HG02610 (cell line): ENCODE measurements around the gene CASZ1.

ENCODE experiments used
- ATAC-seq: cut with Tn5 transposase; IDR thresholded peaks from one replicate; pipeline ENCODE4 v1.9.1; 2021; ENCODE audit warnings: mild to moderate bottlenecking, moderate library complexity; ENCODE audit not compliant: unreplicated experiment

CASZ1 gene

DNA sequence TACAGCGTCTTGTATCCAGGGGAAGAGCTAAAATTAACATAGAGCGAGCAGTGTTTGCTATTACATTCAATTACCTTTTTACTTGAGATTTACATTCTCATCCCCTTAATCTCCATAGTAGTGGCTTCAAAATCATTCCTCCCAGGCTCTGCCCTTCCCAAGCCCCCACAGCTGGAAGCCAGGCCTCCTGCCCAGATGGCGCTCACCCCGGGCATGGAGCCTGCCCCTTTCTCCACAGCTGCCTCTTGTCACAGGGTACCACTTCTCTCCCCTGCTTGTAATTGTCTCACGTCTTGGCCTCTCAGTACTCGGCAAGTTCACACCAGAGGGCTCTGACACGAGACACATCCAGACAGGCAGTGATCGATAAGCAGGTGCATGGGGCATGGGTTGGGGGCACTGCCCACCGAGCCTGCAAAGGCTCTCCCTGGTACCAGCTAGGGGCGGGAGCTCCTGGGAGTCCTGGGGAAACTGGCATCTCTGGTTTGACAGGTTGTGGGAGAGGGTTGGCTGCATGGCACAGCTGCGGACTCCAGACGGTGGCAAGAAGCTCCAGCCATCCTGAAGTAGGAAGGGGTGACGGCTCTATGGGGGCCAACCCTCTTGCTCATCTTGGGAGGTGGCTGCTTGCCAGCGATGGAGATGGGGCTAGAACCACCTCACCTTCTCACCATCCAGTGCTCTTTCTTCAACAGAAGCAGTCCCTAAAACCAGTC, 20.1 kb downstream of the CASZ1 start:
- ATAC-seq = no peak

DNA sequence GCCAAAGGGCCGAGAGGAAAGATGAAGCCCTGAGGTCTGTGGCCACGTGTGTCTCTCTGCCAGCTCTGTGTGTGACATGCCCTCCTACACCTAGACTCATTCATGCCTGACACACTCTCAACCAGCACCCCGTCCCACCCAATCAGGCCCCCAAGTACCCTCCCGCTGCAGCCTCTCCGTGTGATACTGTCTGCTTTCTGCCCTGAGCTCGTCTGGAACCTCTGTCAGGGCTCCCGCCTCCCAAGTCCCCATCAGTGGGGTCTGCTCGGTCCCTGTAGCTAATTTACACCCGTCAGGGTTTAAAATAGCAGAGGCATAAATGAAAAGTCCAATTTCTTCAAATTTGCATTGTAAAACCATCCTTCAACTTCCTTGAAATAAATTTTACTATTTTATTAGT, 20.7 kb downstream of the CASZ1 start:
- no peak for ATAC-seq

DNA sequence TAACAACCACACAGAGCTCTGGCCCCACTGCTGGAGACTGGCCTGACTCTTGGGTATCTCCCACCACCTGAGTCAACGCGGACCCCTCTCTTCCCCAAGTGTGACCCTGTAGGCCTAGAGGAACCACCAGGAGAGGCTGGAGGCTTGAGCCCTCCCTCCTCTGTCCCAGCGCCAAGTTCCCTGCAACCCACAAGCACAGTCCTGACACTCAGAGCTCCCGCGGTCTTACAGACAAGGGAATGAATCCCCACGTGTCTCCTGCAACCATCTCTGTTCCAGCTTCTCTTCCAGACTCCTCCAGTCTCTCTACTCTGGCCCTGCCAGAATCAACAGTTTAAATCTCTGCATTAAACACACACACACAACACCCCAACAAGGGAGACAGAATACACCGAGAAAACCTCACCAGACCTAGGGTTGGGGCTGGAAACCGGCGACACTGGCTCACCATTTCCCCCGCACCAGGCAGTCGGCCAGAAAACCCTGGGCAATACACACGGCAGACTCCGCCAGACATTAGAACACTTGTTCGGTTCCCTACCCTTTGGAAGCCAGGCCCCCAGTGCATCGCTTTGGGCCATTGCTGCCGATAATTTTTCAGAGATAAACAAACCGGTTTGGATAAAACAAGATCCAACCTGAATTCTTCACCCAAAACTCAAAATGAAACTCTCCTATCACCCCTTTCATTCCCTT, 21.7 kb downstream of the CASZ1 start:
- ATAC-seq = no peak

DNA sequence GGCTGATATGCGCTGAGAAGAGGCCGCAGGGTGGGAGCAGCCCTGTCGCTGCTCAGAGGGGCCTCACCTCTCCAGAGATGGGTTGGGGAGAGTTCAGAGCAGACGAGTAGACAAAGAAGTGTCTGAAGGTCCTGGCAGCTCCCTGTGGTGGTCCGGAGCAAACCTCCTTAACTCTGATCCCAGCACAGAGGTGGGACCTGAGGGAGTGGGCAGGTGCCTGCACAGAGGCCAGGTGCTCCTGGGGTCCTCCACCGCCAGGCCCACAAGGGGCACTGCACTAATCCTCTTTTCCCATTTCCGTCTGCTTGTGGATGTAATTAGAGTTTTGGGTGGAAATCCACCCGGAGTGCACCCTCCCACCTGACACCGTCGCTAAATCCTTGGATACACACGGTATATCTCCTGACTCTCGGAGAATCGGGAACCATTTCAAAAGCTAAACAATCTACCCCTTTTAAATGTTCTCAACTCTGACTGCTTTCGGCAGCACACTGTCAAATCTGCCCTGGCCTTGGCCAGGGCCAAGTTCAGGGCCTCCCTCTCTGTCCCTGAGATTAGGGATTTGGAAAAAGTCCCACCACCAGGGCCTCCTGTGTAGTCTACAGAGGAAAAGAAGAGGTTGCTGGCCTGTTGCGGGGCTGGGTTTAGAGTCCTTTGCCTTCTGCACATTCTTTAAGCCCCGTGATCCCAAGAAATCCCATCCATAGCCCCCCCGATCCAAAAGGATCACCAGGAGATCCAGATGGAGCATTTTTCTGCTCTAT, 22.4 kb downstream of the CASZ1 start:
- no peak for ATAC-seq

DNA sequence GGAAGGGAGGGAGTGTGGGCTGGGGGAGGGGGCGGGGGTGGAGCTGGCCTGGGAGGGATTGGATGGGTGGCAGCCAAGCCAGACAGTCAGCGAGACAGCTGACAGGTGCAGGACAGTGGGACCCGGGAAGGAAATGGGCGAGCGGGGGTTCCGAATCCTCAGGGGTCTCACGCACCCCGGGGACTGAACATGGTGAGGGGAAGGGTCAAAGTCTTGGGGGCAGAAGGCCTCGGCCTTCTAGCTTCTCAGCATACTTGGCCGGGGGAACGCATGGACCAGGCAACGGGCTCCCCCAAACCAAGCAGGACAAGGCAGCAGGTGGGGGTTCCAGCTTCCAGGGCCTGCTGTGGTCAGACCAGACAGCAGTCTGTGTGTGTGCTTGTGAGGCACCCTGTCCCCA, 23.1 kb downstream of the CASZ1 start:
- ATAC-seq = no peak

DNA sequence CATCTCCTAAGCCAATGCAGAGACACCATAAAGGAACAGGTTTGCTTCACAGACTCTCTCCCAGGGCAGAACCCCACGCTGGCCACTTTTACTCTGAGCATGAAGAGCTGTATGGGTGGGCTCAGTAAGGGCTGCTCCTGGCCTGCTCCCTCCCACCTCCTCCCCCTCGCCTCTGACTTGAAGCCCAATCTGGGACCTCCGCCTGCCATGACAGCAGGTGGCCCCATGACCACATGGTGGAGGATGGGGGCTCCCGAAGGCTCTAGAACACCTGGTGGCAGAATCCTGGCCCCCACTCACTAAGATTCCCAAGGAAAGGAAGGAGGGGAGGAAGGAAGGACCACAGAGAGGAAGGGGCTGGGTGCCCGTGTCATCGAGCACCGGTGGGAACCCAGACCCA, 23.7 kb downstream of the CASZ1 start:
- no peak for ATAC-seq

DNA sequence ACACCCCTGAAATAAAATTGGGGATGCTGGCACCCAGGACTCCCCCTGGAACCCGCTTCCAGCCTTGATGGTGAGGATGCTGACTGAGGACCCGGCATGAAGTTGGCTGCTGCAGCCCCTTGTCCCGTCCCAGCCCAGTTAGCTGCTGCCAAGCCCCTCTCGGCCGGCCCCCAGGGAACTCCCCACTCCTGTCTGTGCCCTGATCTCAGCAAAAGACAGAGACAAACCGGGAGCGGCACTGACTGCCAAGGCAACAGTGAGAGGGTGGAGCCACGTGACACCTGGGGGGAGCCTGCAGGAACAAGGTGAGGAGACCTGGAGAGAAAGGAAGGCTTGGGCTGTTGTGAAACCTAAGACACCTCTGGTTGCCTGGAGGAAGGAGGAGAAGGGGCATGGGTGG, 24.7 kb downstream of the CASZ1 start:
- no peak for ATAC-seq

DNA sequence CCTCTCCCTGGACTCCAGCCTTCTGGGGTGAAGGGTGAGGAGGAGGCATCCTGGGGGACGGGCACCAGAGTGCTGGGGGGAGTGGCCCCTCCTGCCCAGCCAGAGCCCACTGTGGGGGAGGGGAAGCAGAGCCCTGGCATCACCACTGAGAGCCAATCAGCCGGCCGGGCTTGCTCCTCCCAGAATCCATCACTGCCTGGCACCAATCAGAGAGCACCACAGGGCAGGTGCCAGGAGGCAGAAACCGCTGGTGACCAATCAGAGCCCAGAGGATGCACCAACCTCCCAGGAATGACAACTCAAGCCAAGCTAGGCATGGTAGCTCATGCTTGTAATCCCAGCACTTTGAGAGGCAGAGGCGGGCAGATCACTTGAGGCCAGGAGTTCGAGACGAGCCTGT, 27.9 kb downstream of the CASZ1 start:
- ATAC-seq = no peak

DNA sequence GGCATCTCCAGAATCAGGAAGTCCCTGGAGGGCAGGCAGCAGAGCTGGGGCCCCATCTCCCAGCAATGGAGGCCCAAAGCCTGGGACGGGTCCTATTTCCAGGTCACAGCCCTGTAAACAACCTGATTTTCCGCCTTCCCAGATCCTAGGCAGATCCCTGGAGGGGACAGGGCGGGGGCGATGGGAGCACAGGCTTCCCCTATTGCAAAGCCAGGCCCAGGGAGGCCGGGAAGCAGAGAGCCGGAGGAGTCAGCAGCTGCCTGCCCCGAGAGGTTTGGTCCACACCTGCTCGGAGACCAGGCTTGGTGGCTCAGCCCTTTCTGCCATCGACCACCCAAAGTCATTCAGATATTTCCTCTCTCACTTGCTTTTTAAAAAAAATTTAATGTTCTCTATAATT, 29.2 kb downstream of the CASZ1 start:
- no peak for ATAC-seq

DNA sequence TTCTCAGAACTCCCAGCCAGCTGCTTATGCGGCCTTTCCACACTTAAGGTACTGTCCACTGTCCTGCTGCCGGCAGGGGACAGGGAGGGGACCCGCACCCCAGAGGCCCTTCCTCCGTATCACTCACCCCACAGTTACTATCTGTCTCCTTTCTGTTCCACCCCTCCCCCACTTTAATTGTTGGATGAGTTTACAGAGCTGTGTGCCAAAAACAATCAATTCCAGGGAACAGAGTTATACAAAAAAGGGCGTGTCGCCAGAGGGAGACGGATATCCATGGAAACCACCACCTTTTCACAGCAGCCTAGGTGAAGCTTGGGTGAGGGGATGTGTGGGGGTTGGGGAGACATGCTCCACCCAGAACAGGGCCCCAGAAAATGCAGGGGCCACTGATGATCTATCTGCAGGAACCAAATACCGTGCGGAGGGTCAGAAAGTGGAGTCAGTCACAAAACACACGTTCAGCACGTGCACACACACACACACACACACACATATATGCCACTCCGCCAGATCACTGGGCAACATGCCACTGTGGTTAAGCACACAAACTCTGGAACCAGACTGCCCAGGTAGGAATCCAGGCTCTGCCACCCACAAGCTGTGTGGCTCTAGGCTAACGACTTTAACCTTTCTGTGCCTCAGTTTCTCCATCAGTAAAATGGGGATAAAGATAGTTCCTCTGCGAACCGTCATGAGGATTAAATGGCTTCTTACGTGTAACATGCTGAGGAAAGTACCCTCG, 30.5 kb downstream of the CASZ1 start:
- no peak for ATAC-seq

DNA sequence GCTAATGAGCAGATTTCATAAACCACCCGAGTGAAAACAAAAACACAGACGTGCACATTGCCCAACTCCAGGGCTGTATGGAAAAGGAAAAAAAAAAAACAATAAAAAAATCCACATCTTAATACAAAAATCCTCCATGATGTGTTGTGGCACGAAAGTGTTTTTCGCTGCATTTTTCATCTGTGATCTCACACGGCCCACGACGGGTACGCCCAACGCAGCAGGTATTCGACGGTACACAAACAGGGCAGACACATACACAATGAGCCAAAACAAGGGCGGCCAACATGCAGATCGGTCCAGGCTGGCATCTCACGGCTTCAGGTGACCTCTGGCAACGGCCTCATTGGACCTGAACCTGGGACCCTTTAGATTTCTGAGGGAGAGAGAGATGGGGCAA, 31.1 kb downstream of the CASZ1 start:
- ATAC-seq = no peak

DNA sequence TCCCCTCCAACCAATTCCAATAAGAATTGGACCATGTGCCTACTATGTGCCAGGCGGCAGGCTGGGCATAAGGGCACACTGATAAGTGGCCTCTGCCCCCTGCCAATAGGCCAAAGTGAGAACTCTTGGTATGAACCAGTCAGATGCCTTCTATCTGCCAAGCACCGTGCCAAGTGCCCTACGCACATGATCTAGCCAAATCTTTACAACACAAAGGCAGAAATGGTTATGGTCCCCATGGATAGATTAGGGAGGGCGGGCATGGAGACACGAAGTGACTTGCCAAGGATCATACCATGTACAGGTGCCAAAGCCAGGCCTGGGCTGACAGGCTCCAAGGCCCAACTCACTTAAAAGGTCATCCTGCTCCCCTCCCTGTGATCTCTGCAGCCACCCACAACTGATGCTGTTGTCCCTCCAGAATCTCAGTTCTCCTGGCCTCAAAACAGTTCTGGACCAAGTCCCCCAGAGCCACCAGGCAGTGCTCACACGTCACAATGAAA, 32.1 kb downstream of the CASZ1 start:
- ATAC-seq = no peak

DNA sequence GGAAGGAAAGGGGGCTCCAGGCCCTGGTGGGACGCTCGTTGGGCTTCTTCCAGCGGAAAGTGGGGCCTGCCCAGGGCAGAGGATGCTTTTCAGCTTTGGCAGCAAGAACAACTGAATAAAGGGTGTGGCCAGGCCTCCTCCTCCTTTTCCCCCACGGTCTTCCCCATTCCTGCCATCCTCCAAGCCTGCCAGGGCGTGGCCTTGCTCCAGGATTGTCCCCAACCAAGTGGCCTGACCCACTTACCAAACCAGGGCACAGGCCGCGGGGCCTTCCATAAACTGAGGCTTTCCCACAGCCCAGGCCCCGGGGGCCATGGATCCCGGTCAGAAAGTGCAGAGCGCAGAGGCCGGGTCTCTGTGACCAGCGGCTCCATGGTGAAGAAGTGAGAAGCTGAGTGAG, 33.6 kb downstream of the CASZ1 start:
- no peak for ATAC-seq

DNA sequence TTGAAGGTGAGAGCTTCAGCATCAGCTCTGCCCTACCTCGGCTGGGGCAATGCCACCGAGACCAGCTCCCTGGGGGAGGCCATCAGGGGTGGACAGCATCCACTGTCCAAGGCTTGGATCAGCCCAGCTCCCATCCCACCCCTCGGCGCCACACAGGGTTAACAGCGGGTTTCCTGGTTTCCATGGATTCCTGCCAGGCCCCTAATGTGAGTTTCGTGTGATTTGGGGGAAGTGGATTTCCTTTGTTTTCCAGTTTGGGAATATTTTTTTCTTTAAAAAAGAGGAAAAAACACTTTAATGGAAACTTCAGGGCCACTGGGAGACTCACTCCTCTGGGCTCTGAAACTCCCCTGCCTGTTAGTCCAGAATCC, 34.3 kb downstream of the CASZ1 start:
- ATAC-seq = no peak

DNA sequence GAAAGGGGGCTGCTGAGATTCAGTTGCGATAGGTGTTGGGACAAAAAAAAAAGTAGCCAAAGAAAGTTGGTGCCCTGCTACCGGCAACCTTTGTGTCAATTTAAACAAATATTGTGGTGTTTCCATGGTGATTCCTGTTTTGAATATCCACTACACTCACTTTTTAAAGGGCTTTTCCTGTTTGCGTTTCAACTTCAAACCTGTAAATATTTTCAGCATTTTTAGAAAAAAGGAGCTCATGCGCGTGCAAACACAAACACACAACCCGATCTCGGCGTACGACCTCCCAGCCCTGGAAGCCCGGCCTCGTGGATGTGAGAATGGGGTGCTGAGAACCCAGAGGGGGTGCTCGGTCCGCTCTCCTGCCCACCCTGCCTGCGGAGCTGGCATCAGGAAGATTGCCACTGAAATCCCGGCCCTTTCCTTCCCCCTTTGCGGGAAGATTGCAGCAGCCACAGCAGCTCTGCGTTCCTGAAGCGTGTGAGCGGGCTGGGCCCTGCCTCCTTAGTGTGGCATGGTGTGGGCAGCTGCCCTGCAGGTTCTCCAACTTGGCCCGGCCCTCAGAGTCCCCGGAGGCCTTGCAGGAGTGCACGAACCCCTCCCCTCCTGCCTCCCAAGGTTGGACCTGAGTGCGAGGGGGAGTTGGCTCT, 34.8 kb downstream of the CASZ1 start:
- ATAC-seq = no peak

DNA sequence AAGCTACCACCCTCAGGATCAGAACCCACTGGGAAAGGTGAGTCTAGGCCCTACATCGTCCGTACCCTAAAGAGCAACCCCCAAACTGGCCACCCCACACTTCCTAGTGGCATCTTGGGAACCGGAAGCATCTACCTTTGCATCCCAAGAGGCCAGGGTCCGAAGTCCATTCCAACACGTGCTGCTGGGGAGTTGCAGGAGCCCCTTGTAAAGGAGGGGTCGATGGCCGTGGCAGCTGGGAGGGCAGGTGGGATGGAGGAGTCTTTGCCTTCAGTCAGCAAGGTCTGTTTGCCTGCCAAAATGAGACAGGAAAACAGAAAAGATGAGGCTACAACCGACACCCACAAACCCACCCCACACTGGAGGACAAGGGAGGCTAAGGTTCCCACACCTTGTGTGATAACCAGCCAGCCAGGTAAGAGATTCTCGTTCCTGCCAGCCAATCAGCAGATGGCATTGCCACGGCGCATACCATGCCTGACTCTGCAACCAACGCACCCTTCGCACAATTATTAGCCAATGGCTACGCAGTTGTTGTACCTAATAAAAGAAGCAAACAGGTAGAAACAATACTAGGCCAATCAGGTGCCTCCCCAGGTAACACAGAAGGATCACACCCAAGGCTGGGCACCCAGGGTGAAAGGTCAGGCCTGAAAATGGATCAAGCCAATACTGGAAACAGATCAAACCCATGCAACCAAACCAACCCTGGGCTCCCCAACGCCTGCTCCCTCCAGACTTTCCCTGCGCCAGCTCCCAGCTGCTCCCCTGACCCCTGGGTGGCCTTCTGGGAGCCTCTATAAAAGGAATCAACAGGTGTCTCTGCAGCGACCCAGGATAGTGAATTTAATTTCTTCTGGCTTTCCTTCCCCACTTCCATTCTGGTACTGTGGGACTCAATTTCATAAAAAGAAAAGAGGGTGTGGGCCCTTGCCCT, 35.6 kb downstream of the CASZ1 start:
- no peak for ATAC-seq

DNA sequence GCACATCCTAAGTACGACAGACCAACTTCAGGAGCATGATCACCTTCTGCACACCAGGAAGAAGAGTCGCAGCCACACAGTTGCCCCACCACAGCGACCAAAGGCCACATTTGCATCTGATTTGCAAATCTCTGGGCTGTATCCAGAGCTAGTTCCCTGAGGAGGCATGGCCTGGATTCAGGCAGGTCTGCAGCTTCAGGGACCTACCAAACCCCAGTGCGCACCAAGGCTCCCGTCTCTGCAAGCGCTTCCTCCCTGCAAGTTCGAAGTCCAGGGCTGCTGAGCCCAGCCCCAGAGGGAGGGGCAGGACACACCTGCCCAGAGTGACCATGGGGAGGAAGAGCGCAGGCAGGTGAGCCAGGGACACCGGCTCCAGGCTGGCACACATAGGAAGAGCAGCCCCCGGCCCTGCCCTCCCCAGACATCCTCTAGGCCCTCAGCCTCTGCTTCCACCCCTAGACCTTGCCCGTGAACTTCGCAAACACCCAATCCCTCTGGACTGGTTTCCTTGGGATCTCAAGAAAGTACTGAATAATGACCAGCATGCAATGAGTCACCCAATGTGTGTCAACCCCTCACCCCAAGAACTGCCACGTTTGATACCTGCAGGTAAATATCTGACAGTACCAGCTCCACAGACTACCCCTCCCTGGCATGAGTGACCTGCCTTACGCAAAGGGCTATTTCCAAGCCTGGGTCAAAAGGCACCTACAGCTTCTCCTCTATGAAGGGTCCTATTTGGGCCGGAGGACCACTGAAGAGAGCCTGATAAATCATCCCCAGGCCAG, 36.8 kb downstream of the CASZ1 start:
- no peak for ATAC-seq

DNA sequence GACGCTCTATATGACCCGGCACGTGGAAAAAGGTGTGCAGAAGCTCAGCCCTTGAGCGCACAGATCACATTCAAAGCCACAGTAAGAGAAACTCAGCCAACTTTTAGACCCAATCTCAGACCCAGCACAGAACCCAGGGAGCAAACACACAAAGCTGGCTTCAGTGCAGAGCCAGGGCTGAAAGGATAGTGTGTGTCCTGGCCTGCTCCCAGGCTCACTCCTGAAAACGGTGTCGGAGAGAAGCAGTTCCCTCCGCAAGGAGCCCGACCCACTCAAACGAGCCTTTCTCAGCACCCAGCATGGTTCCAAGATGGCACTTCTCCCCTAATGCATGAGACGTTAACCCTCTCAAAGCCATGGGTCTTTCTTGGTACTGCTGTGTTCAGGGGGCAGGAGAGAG, 39.6 kb downstream of the CASZ1 start:
- ATAC-seq = no peak

DNA sequence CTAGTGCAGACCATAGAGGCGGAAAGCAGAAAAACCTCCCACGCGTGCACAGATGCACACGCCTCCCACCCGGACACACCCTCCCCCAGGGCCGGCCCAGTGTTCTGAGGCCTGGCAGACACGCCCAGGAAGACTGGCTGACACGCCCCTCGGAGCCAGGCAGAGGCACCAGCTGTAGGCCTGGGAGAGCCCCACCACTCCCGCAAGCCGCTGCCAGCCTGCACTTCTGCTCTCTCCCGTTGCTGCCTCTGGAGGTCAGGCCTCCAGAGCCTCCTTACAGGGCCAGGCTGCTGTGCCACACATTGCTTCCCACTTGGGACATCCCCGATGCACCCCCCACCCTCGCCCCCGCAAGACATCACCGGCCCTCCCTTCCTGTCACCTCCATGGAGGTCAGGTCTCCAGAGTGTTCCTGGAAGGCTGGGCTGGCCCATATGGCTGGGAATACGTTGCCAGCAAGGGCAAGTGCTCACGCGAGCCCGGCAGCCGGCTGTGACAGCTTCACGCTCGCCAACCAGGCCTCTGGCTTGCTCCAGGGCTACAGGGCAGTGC, 40.4 kb downstream of the CASZ1 start:
- no peak for ATAC-seq
